CD14-positive monocyte (primary cell): ENCODE results near the gene DMAC2. TPM values are rescaled to one million over a fixed set of nuclear protein-coding genes. Genes with fewer than 3 reads are reported as not detected.

ENCODE experiments used
- DNase-seq, 3 donors: peaks; one replicate each; pipeline ENCODE4 v3.0.0-alpha.2; 2011 to 2022
- H2AFZ ChIP-seq: 2 replicates; pipeline ENCODE4 v1.6.0; 2012; ENCODE audit warnings: mild to moderate bottlenecking, low read depth, low read length, inconsistent platforms; ENCODE audit not compliant: insufficient read depth, poor library complexity, severe bottlenecking
- H3K27ac ChIP-seq, 2 donors: 1 replicate in 1 of 2; 2 replicates in 1 of 2; pipeline ENCODE4 v1.5.1; 2012 to 2013; ENCODE audit warnings: low read length in 2 of 2, control low read depth in 1 of 2, inconsistent platforms in 1 of 2, low read depth in 1 of 2, mild to moderate bottlenecking in 1 of 2
- H3K27me3 ChIP-seq, 2 donors: one replicate each; pipeline versions ENCODE4 v1.6.0 to v1.6.1; 2011 to 2013; ENCODE audit warnings: low read length in 2 of 2; ENCODE audit not compliant: control insufficient read depth in 2 of 2, insufficient read depth in 2 of 2
- H3K36me3 ChIP-seq, 2 donors: replicated peaks in 1 of 2; 1 replicate in 1 of 2; 2 replicates in 1 of 2; pipeline versions ENCODE4 v1.5.1 to v1.6.1; 2012 to 2013; ENCODE audit warnings: low read length in 2 of 2, control low read depth in 1 of 2, inconsistent platforms in 1 of 2, mild to moderate bottlenecking in 1 of 2; ENCODE audit not compliant: insufficient read depth in 2 of 2, control insufficient read depth in 1 of 2
- H3K4me1 ChIP-seq, 2 donors: 1 replicate in 1 of 2; 2 replicates in 1 of 2; pipeline versions ENCODE4 v1.5.1 to v1.6.1; 2012 to 2013; ENCODE audit warnings: low read length in 2 of 2, control low read depth in 1 of 2, inconsistent platforms in 1 of 2, mild to moderate bottlenecking in 1 of 2, moderate library complexity in 1 of 2; ENCODE audit not compliant: insufficient read depth in 2 of 2, control insufficient read depth in 1 of 2
- H3K4me2 ChIP-seq: replicated peaks from 2 replicates; pipeline ENCODE3; 2012; ENCODE audit warnings: low read length, moderate library complexity, mild to moderate bottlenecking; ENCODE audit not compliant: poor library complexity, severe bottlenecking; ENCODE audit errors: extremely low read depth
- H3K4me3 ChIP-seq, 3 experiments: fragments of 200-600 bp in 1 of 3; sonication (generic) in 1 of 3; replicated peaks in 1 of 3; 1 replicate in 2 of 3; 2 replicates in 1 of 3; pipeline ENCODE4 v1.5.1; 2011 to 2013; ENCODE audit warnings: low read length in 3 of 3, mild to moderate bottlenecking in 3 of 3, control low read depth in 2 of 3, low read depth in 2 of 3, inconsistent platforms in 1 of 3, moderate library complexity in 1 of 3
- H3K79me2 ChIP-seq: 2 replicates; pipeline ENCODE4 v1.6.0; 2012; ENCODE audit warnings: mild to moderate bottlenecking, control low read depth, inconsistent platforms, low read length, moderate library complexity; ENCODE audit not compliant: insufficient read depth
- H3K9ac ChIP-seq: 2 replicates; pipeline ENCODE4 v1.6.0; 2017; ENCODE audit warnings: low read length, mild to moderate bottlenecking; ENCODE audit not compliant: insufficient read depth, poor library complexity, severe bottlenecking
- H3K9me3 ChIP-seq, 2 donors: replicated peaks in 1 of 2; 1 replicate in 1 of 2; 2 replicates in 1 of 2; pipeline versions ENCODE4 v1.5.1 to v1.6.1; 2012 to 2013; ENCODE audit warnings: low read length in 2 of 2, control low read depth in 1 of 2; ENCODE audit not compliant: control insufficient read depth in 1 of 2, insufficient read depth in 1 of 2
- H4K20me1 ChIP-seq: 2 replicates; pipeline ENCODE4 v1.6.0; 2012; ENCODE audit warnings: mild to moderate bottlenecking, low read length, control low read depth, moderate library complexity; ENCODE audit not compliant: insufficient read depth
- H3K27ac Mint-ChIP-seq, 7 donors: one replicate each; pipeline ENCODE4 v1.8.0; 2020; ENCODE audit warnings: mild to moderate bottlenecking in 7 of 7, mixed read lengths in 7 of 7, moderate library complexity in 6 of 7, inconsistent platforms in 2 of 7
- H3K27me3 Mint-ChIP-seq, 3 donors: one replicate each; pipeline ENCODE4 v1.8.0; 2021 to 2022; ENCODE audit warnings: low read depth in 3 of 3, mild to moderate bottlenecking in 3 of 3, mixed read lengths in 3 of 3, moderate library complexity in 3 of 3, inconsistent platforms in 1 of 3
- H3K36me3 Mint-ChIP-seq, 2 donors: one replicate each; pipeline ENCODE4 v1.8.0; 2020; ENCODE audit warnings: mixed read lengths in 2 of 2, inconsistent platforms in 1 of 2, mild to moderate bottlenecking in 1 of 2
- H3K4me1 Mint-ChIP-seq: one replicate; pipeline ENCODE4 v1.8.0; 2020; ENCODE audit warnings: mild to moderate bottlenecking, mixed read lengths
- H3K4me3 Mint-ChIP-seq, 2 donors: one replicate each; pipeline ENCODE4 v1.8.0; 2020; ENCODE audit warnings: mild to moderate bottlenecking in 2 of 2, mixed read lengths in 2 of 2, moderate library complexity in 1 of 2
- H3K9me3 Mint-ChIP-seq, 7 donors: one replicate each; pipeline ENCODE4 v1.8.0; 2020 to 2022; ENCODE audit warnings: mixed read lengths in 7 of 7, mild to moderate bottlenecking in 6 of 7, moderate library complexity in 6 of 7, inconsistent platforms in 2 of 7
- WGBS: methylation state at CpG from one replicate; pipeline ENCODE4 v1.1.5; 2013; ENCODE audit warnings: missing lambda C conversion rate; ENCODE audit not compliant: insufficient coverage; 5-methylcytosine and 5-hydroxymethylcytosine counted together
- intact Hi-C, 2 donors: fragments of 100-400 bp; cut with micrococcal nuclease; formaldehyde crosslinking; loops; one replicate each; pipeline versions ENCODE4 v1.15.0 to v1.15.1; 2023
- polyA plus RNA-seq, 3 donors: library from polyadenylated mRNA; depleted of rRNA in 1 of 3; unstranded in 2 of 3; stranded (reverse) in 1 of 3; fragments of 300-500 nt in 2 of 3; fragments of >200 nt in 1 of 3; fragmentation: Illumina TruSeq in 2 of 3; gene quantifications; 1 replicate in 2 of 3; 2 replicates in 1 of 3; pipeline ENCODE4 v1.2.3, GENCODE V29; 2012 to 2021
- TF ChIP-seq, protein P1 (sequence below): fragments of 200-600 bp; IDR thresholded peaks from one replicate; pipeline ENCODE4 v1.8.0; 2022; ENCODE audit warnings: antibody characterized with exemption, mild to moderate bottlenecking

DMAC2 gene
- polyA plus RNA-seq, 3 donors = 33.2 to 48.0 (median 43.8) TPM

DNA sequence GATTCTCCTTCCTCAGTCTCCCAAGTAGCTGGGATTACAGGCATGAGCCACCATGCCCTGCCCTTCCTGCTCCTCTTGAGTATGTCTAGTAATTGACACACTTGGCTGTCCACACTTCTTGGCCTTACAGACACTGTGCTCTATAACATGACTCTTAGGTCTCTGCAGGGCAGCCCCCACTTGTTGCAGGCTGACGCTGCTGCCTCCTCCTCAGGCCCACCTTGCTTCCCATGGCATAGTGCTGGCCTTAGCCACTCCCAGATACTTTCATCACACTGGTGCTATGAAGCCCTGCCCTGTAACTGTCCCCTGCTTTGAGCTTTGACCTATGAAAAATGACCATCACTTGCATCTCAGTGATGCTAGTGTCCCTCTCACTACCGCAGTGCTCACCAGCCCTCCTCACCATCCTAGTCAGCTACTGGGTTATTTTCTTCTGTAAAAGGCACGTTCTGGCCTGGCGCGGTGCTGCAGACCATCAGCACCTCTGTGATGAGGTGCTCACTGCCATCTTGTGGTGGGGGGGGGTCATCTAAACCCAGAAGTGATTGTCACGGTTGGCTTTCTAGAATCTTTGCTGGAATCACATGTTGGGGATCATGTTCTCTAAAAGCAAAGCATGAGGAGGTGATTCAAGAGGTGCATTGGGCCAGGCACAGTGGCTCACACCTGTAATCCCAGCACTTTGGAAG, 13.0 kb upstream of the DMAC2 start:
- H2AFZ ChIP-seq = no peak overlapping the region
- no peak overlapping the region for H3K4me2 ChIP-seq
- no peak overlapping the region for H3K4me3 Mint-ChIP-seq
- no peaks in the 10 kb centered on the region for H3K9me3 ChIP-seq
- DNase-seq = no peak
- 96% methylated on average over 3 of the region's 6 CpGs for WGBS
- H3K9me3 Mint-ChIP-seq = peaks cover 0 to 2% (median 0%) of the 10 kb centered on the region in 7 donors
- peak overlapping the region in 2 of 7 donors; percentile 14 to 38 for H3K27ac Mint-ChIP-seq
- H3K27me3 ChIP-seq = peaks cover 15% of the 10 kb centered on the region in 2 donors
- H3K36me3 ChIP-seq = no peaks in the 10 kb centered on the region
- no peaks in the 10 kb centered on the region for H4K20me1 ChIP-seq
- intact Hi-C loops = no loop called here
- H3K4me1 ChIP-seq = peaks cover 11 to 12% of the 10 kb centered on the region in 2 donors
- H3K4me1 Mint-ChIP-seq = peaks cover 15% of the 10 kb centered on the region
- TF ChIP-seq, protein P1, sequence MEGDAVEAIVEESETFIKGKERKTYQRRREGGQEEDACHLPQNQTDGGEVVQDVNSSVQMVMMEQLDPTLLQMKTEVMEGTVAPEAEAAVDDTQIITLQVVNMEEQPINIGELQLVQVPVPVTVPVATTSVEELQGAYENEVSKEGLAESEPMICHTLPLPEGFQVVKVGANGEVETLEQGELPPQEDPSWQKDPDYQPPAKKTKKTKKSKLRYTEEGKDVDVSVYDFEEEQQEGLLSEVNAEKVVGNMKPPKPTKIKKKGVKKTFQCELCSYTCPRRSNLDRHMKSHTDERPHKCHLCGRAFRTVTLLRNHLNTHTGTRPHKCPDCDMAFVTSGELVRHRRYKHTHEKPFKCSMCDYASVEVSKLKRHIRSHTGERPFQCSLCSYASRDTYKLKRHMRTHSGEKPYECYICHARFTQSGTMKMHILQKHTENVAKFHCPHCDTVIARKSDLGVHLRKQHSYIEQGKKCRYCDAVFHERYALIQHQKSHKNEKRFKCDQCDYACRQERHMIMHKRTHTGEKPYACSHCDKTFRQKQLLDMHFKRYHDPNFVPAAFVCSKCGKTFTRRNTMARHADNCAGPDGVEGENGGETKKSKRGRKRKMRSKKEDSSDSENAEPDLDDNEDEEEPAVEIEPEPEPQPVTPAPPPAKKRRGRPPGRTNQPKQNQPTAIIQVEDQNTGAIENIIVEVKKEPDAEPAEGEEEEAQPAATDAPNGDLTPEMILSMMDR = no peak
- no peak overlapping the region for H3K4me3 ChIP-seq
- H3K79me2 ChIP-seq = no peaks in the 10 kb centered on the region
- no peak overlapping the region for H3K9ac ChIP-seq
- no peaks in the 10 kb centered on the region for H3K36me3 Mint-ChIP-seq
- peaks cover 28 to 43% (median 38%) of the 10 kb centered on the region in 3 donors for H3K27me3 Mint-ChIP-seq
- H3K27ac ChIP-seq = no peak overlapping the region

DNA sequence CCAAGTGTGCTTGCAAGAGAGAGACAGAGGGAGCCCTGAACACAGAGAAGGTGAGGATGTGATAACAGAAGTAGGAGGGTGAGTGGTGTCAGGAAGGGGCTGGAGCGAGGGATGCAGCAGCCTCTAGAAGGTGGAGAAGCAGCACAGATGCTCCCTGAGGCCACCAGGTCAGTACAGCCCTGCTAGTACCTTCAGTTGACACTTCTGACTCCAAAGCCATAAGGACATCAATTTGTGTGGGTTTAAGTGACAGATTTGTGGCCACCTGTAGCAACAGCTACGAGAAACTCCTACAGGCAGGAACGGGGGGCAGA, 10.1 kb upstream of the DMAC2 start:
- TF ChIP-seq, protein P1 = no peak
- no peak overlapping the region for H2AFZ ChIP-seq
- H3K4me1 Mint-ChIP-seq = peaks cover 17% of the 10 kb centered on the region
- H3K27me3 Mint-ChIP-seq = peaks cover 14 to 31% (median 30%) of the 10 kb centered on the region in 3 donors
- H3K36me3 ChIP-seq = no peaks in the 10 kb centered on the region
- no peaks in the 10 kb centered on the region for H3K9me3 ChIP-seq
- no peaks in the 10 kb centered on the region for H3K36me3 Mint-ChIP-seq
- H3K4me3 ChIP-seq = no peak overlapping the region
- H3K79me2 ChIP-seq = no peaks in the 10 kb centered on the region
- H3K9me3 Mint-ChIP-seq = peaks cover 0 to 4% (median 0%) of the 10 kb centered on the region in 7 donors
- H3K9ac ChIP-seq = no peak overlapping the region
- DNase-seq = no peak
- WGBS = no CpG with 5 or more reads among the region's 3 CpGs
- H3K27me3 ChIP-seq = peaks cover 0 to 6% of the 10 kb centered on the region in 2 donors
- H4K20me1 ChIP-seq = no peaks in the 10 kb centered on the region
- H3K27ac ChIP-seq = no peak overlapping the region
- no peak overlapping the region for H3K4me3 Mint-ChIP-seq
- H3K4me2 ChIP-seq = no peak overlapping the region
- peaks cover 15 to 16% of the 10 kb centered on the region in 2 donors for H3K4me1 ChIP-seq
- intact Hi-C loops = loop anchor here (1.0 to 10.0 kb wide), 4 partner anchors 85 to 121 kb away; no protein-coding TSS in a partner anchor
- H3K27ac Mint-ChIP-seq = peak overlapping the region in 1 of 7 donors; percentile 61
